ENCODE results near the gene NAB1.

Gene NAB1

DNA sequence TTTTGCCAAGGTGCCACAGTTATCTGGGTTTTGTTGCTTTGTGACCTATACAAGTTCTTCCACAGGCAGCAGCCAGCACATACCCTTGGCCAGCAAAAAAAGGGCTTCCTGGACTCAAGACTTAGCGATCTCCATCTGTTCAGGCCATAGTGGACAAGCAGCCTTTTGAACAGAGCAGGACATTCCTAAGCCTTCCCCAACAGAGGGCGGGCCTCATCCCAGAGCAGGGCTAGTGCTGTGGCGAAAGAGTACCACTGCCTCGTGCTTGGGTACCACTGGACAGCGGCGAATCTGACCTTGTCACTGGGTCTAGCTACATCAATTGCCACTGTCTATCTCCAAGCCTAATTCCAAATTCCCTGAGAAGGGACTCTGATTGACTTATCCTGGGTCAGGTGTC lies 56.4 kb downstream of the NAB1 start (continued):
- no peak for TF ChIP-seq ZNF529 (tag by site-specific recombination; IDR thresholded peaks at IDR 0.05; ENCODE audit: insufficient replicate concordance)
- no peak for TF ChIP-seq EGR2 (tag by site-specific recombination; IDR thresholded peaks at IDR 0.05; ENCODE audit: low read depth)
- TF ChIP-seq ZNF140 (tag by site-specific recombination; IDR thresholded peaks at IDR 0.05) = no peak
- TF ChIP-seq, protein P1, sequence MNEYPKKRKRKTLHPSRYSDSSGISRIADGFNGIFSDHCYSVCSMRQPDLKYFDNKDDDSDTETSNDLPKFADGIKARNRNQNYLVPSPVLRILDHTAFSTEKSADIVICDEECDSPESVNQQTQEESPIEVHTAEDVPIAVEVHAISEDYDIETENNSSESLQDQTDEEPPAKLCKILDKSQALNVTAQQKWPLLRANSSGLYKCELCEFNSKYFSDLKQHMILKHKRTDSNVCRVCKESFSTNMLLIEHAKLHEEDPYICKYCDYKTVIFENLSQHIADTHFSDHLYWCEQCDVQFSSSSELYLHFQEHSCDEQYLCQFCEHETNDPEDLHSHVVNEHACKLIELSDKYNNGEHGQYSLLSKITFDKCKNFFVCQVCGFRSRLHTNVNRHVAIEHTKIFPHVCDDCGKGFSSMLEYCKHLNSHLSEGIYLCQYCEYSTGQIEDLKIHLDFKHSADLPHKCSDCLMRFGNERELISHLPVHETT (tag by site-specific recombination; IDR thresholded peaks at IDR 0.05) = no peak
- no peak for TF ChIP-seq ZNF791 (tag by site-specific recombination; IDR thresholded peaks at IDR 0.05)
- TF ChIP-seq KLF10 (tag by site-specific recombination; IDR thresholded peaks at IDR 0.05) = no peak

DNA sequence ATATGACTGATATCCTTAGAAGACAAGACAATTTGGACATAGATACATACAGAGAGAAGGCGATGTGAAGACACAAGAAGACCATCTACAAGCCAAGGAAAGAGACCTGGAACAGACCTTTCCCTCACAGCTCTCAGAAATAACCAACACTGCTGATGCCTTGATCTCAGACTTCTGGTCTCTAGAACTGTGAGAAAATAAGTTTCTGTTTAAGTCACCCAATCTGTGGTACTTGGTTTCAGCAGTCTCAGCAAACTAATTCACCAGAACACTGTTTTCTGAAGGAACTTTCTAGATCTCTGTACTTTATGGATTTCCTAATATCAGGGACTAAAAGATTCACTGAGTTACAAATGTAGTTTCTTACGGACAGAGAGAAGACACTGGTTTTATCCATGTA lies 58.8 kb downstream of the NAB1 start:
- TF ChIP-seq, protein P2, sequence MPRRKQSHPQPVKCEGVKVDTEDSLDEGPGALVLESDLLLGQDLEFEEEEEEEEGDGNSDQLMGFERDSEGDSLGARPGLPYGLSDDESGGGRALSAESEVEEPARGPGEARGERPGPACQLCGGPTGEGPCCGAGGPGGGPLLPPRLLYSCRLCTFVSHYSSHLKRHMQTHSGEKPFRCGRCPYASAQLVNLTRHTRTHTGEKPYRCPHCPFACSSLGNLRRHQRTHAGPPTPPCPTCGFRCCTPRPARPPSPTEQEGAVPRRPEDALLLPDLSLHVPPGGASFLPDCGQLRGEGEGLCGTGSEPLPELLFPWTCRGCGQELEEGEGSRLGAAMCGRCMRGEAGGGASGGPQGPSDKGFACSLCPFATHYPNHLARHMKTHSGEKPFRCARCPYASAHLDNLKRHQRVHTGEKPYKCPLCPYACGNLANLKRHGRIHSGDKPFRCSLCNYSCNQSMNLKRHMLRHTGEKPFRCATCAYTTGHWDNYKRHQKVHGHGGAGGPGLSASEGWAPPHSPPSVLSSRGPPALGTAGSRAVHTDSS (tag by site-specific recombination; IDR thresholded peaks at IDR 0.05) = no peak
- TF ChIP-seq ZNF624 (tag by site-specific recombination; IDR thresholded peaks at IDR 0.05) = no peak
- no peak for TF ChIP-seq ZSCAN23 (tag by site-specific recombination; IDR thresholded peaks at IDR 0.05)
- TF ChIP-seq ZNF354C (tag by site-specific recombination; IDR thresholded peaks at IDR 0.05; ENCODE audit: borderline replicate concordance, low read depth) = no peak
- no peak for TF ChIP-seq YY2 (tag by site-specific recombination; IDR thresholded peaks at IDR 0.05)
- TF ChIP-seq, protein P3, sequence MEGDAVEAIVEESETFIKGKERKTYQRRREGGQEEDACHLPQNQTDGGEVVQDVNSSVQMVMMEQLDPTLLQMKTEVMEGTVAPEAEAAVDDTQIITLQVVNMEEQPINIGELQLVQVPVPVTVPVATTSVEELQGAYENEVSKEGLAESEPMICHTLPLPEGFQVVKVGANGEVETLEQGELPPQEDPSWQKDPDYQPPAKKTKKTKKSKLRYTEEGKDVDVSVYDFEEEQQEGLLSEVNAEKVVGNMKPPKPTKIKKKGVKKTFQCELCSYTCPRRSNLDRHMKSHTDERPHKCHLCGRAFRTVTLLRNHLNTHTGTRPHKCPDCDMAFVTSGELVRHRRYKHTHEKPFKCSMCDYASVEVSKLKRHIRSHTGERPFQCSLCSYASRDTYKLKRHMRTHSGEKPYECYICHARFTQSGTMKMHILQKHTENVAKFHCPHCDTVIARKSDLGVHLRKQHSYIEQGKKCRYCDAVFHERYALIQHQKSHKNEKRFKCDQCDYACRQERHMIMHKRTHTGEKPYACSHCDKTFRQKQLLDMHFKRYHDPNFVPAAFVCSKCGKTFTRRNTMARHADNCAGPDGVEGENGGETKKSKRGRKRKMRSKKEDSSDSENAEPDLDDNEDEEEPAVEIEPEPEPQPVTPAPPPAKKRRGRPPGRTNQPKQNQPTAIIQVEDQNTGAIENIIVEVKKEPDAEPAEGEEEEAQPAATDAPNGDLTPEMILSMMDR (tag by site-specific recombination; IDR thresholded peaks at IDR 0.05) = no peak
- no peak for TF ChIP-seq ZNF2 (tag by site-specific recombination; IDR thresholded peaks at IDR 0.05)
- no peak for TF ChIP-seq ZFP3 (tag by site-specific recombination; IDR thresholded peaks at IDR 0.05; ENCODE audit: low read depth)
- TF ChIP-seq ZNF571 (tag by site-specific recombination; IDR thresholded peaks at IDR 0.05) = no peak
- no peak for TF ChIP-seq ZNF76 (tag by site-specific recombination; IDR thresholded peaks at IDR 0.05; ENCODE audit: borderline replicate concordance, low read depth)
- no peak for TF ChIP-seq ZIC2 (tag by site-specific recombination; IDR thresholded peaks at IDR 0.05)
- TF ChIP-seq, protein P4, sequence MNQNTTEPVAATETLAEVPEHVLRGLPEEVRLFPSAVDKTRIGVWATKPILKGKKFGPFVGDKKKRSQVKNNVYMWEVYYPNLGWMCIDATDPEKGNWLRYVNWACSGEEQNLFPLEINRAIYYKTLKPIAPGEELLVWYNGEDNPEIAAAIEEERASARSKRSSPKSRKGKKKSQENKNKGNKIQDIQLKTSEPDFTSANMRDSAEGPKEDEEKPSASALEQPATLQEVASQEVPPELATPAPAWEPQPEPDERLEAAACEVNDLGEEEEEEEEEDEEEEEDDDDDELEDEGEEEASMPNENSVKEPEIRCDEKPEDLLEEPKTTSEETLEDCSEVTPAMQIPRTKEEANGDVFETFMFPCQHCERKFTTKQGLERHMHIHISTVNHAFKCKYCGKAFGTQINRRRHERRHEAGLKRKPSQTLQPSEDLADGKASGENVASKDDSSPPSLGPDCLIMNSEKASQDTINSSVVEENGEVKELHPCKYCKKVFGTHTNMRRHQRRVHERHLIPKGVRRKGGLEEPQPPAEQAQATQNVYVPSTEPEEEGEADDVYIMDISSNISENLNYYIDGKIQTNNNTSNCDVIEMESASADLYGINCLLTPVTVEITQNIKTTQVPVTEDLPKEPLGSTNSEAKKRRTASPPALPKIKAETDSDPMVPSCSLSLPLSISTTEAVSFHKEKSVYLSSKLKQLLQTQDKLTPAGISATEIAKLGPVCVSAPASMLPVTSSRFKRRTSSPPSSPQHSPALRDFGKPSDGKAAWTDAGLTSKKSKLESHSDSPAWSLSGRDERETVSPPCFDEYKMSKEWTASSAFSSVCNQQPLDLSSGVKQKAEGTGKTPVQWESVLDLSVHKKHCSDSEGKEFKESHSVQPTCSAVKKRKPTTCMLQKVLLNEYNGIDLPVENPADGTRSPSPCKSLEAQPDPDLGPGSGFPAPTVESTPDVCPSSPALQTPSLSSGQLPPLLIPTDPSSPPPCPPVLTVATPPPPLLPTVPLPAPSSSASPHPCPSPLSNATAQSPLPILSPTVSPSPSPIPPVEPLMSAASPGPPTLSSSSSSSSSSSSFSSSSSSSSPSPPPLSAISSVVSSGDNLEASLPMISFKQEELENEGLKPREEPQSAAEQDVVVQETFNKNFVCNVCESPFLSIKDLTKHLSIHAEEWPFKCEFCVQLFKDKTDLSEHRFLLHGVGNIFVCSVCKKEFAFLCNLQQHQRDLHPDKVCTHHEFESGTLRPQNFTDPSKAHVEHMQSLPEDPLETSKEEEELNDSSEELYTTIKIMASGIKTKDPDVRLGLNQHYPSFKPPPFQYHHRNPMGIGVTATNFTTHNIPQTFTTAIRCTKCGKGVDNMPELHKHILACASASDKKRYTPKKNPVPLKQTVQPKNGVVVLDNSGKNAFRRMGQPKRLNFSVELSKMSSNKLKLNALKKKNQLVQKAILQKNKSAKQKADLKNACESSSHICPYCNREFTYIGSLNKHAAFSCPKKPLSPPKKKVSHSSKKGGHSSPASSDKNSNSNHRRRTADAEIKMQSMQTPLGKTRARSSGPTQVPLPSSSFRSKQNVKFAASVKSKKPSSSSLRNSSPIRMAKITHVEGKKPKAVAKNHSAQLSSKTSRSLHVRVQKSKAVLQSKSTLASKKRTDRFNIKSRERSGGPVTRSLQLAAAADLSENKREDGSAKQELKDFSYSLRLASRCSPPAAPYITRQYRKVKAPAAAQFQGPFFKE (tag by site-specific recombination; IDR thresholded peaks at IDR 0.05; ENCODE audit: borderline replicate concordance) = no peak
- TF ChIP-seq ZNF510 (tag by site-specific recombination; IDR thresholded peaks at IDR 0.05; ENCODE audit: insufficient replicate concordance) = no peak
- H3K9me3 ChIP-seq (ENCODE audit: control insufficient read depth, insufficient read depth, low read depth, low read length) = no peaks in the 10 kb centered on the region
- H3K4me3 ChIP-seq (ENCODE audit: low read depth, low read length) = no peak overlapping the region
- no peak overlapping the region for H3K27ac ChIP-seq (ENCODE audit: extremely low read depth, low read depth, low read length)
- H3K36me3 ChIP-seq (ENCODE audit: control insufficient read depth in 2 of 2, insufficient read depth in 1 of 2, low read length in 2 of 2) = no peaks in the 10 kb centered on the region
- ChIA-PET POLR2A (no interaction called here), CTCF (interaction anchor here (0.9 kb wide), 1 partner anchor 27 kb away, joined by 4 read pairs; no protein-coding TSS in a partner anchor)
- no peaks in the 10 kb centered on the region for H3K4me1 ChIP-seq (ENCODE audit: control insufficient read depth, insufficient read depth, low read length)

Data from HEK293 (cell line).